Pancreas (tissue), 10 donors: ENCODE measurements around the gene BEST4. TPM values are rescaled to one million over a fixed set of nuclear protein-coding genes. Genes with fewer than 3 reads are reported as not detected.
A peak's percentile ranks its signal among the peaks of the same experiment; 100 is the strongest.

Experiments
- ATAC-seq, 4 donors: fragments of 200-7000 bp; cut with Tn5 transposase; one replicate each; pipeline versions ENCODE4 v1.8.0 to v1.9.1; 2020; ENCODE audit warnings: mild to moderate bottlenecking in 4 of 4, moderate library complexity in 4 of 4
- DNase-seq, 6 donors: peaks; one replicate each; pipeline ENCODE4 v3.0.0-alpha.2; 2020
- FAIRE-seq: peaks from 2 replicates; lab custom pipeline; 2012; peaks lifted over from hg19 to GRCh38; lab: Jason Lieb, UNC
- H3K27ac ChIP-seq, 4 donors: fragments of 200-600 bp; sonication (generic); 1 replicate in 3 of 4; 2 replicates in 1 of 4; pipeline versions ENCODE4 v1.5.0 to v1.8.0; 2020
- H3K27me3 ChIP-seq, 4 donors: fragments of 200-600 bp; one replicate each; pipeline ENCODE4 v1.8.0; 2021
- H3K36me3 ChIP-seq, 3 donors: fragments of 200-600 bp; sonication (generic) in 1 of 3; one replicate each; pipeline versions ENCODE4 v1.5.0 to v1.8.0; 2020 to 2021
- H3K4me1 ChIP-seq, 3 donors: fragments of 200-600 bp; one replicate each; pipeline ENCODE4 v1.8.0; 2021
- H3K4me3 ChIP-seq, 4 donors: fragments of 200-600 bp; sonication (generic) in 2 of 4; one replicate each; pipeline versions ENCODE4 v1.5.0 to v1.8.0; 2020 to 2021
- H3K9me3 ChIP-seq, 4 donors: fragments of 200-600 bp; one replicate each; pipeline ENCODE4 v1.8.0; 2021
- CTCF ChIP-seq, 4 donors: fragments of 200-600 bp; sonication (generic) in 3 of 4; IDR thresholded peaks; one replicate each; pipeline versions ENCODE4 v1.5.0 to v1.8.0; 2021; ENCODE audit warnings: antibody characterized with exemption in 4 of 4
- WGBS, 2 donors: extraction: QIAGEN DNeasy Blood & Tissue Kit; methylation state at CpG; one replicate each; pipeline ENCODE4 v1.1.7; 2013; 5-methylcytosine and 5-hydroxymethylcytosine counted together
- intact Hi-C, 3 donors: fragments of 100-400 bp; cut with DNase I; formaldehyde crosslinking; loops; one replicate each; pipeline versions ENCODE4 v1.11.1 to v1.14.2; 2022
- polyA plus RNA-seq, 2 donors: library from polyadenylated mRNA; stranded (reverse); fragments of 200-250 nt; gene quantifications; one replicate each; pipeline ENCODE4 v1.2.3, GENCODE V29; 2013
- total RNA-seq, 6 donors: library from RNA; stranded (reverse); fragmentation: NEBNext Ultra II Directional in 4 of 6; extraction: Animal tissue kit (Norgen Biotek cat#: 25700) in 4 of 6; gene quantifications; one replicate each; pipeline versions ENCODE4 v1.2.1 to v1.2.4, GENCODE V29; 2021 to 2023
- donor health status: healthy with polysubstance abuse.
- donor health status: DM: no; HTN: no; CAD: no; lungs with moderate emphysema.
- donor health status: DM: no; HTN: no; CAD: no.
- donor health status: control.
- donor health status: control.
- donor health status: Bipolar disorder and iron deficiency.
- donor health status: DM: yes; HTN: yes; CAD: no.
- donor health status: DM: no; HTN: no; CAD: no.
- donor health status: DM: no; HTN: no; CAD: no.
- donor health status: DM: yes; HTN: yes; CAD: no.

Gene BEST4
- total and polyA plus RNA-seq, 8 donors: 0.12 to 0.68 (median 0.36) TPM

GRCh38 chr1:44805311-44806024, 17.5 kb upstream of the BEST4 start:
- TF ChIP-seq CTCF (IDR thresholded peaks at IDR 0.05): no peak
- Histone ChIP-seq H3K36me3 (peaks cover 0 to 32% (median 10%) of the 10 kb centered on the region in 3 donors), H3K9me3 (no peaks in the 10 kb centered on the region), H3K27me3 (no peaks in the 10 kb centered on the region), H3K4me1 (peaks cover 40 to 56% (median 41%) of the 10 kb centered on the region in 3 donors), H3K4me3 (no peak overlapping the region), H3K27ac (peak overlapping the region; percentile 5 to 98 (median 96))
- no peak for FAIRE-seq
- ATAC-seq: no peak
- WGBS, 2 donors: 92 to 93% methylated on average over 20 of the region's 20 CpGs
- DNase-seq: peak in 2 of 6 donors; percentile 56 to 71
- intact Hi-C loops: no loop called here

GRCh38 chr1:44803312-44804095, 15.5 kb upstream of the BEST4 start:
- 88 to 93% methylated on average over 12 to 13 of the region's 13 CpGs for WGBS, 2 donors

GRCh38 chr1:44803062-44803311, 15.0 kb upstream of the BEST4 start:
- peaks cover 17 to 36% (median 22%) of the 10 kb centered on the region in 3 donors for H3K4me1 ChIP-seq
- no peak overlapping the region for H3K27ac ChIP-seq
- H3K27me3 ChIP-seq: no peaks in the 10 kb centered on the region
- WGBS, 2 donors: 84 to 90% methylated on average over 9 of the region's 9 CpGs
- DNase-seq (peak in 1 of 6 donors; percentile 33), FAIRE-seq (no peak), ATAC-seq (no peak)
- intact Hi-C loops: no loop called here
- H3K36me3 ChIP-seq: peaks cover 0 to 32% (median 10%) of the 10 kb centered on the region in 3 donors
- H3K4me3 ChIP-seq: no peak overlapping the region
- H3K9me3 ChIP-seq: no peaks in the 10 kb centered on the region
- TF ChIP-seq CTCF (IDR thresholded peaks at IDR 0.05): no peak

More at GRCh38 chr1:44803312-44804095, 15.5 kb upstream of the BEST4 start:
- DNase-seq (peak in 2 of 6 donors; percentile 47 to 62), ATAC-seq (no peak), FAIRE-seq (no peak)
- H3K9me3 ChIP-seq: no peaks in the 10 kb centered on the region
- intact Hi-C loops: no loop called here
- no peaks in the 10 kb centered on the region for H3K27me3 ChIP-seq
- peaks cover 0 to 32% (median 10%) of the 10 kb centered on the region in 3 donors for H3K36me3 ChIP-seq
- no peak overlapping the region for H3K27ac ChIP-seq
- peaks cover 22 to 41% (median 27%) of the 10 kb centered on the region in 3 donors for H3K4me1 ChIP-seq
- no peak for TF ChIP-seq CTCF (IDR thresholded peaks at IDR 0.05)
- no peak overlapping the region for H3K4me3 ChIP-seq

GRCh38 chr1:44802306-44803061, 14.5 kb upstream of the BEST4 start:
- no peak for FAIRE-seq
- Histone ChIP-seq H3K9me3 (no peaks in the 10 kb centered on the region), H3K27ac (no peak overlapping the region), H3K4me3 (peak overlapping the region in 2 of 4 donors; percentile 79 to 93), H3K27me3 (no peaks in the 10 kb centered on the region), H3K36me3 (peaks cover 0 to 32% (median 10%) of the 10 kb centered on the region in 3 donors), H3K4me1 (peaks cover 12 to 31% (median 17%) of the 10 kb centered on the region in 3 donors)
- 86 to 90% methylated on average over 13 of the region's 13 CpGs for WGBS, 2 donors
- peak in 3 of 6 donors; percentile 34 to 66 (median 54) for DNase-seq
- ATAC-seq: no peak
- intact Hi-C loops: no loop called here
- TF ChIP-seq CTCF (IDR thresholded peaks at IDR 0.05): no peak
